WTC11 (cell line): Measurements from ENCODE around the gene SPAG5.

ENCODE experiments used
- CREB1 ChIP-seq: sonication (generic); formaldehyde crosslinking; IDR thresholded peaks from 2 replicates; pipeline ENCODE4 v1.8.0; 2023; ENCODE audit warnings: mild to moderate bottlenecking, missing genetic modification reagents
- ESRRA ChIP-seq: sonication (generic); formaldehyde crosslinking; IDR thresholded peaks from 2 replicates; pipeline ENCODE4 v1.8.1; 2022; ENCODE audit warnings: mild to moderate bottlenecking, missing genetic modification reagents, borderline replicate concordance
- NR3C1 ChIP-seq: sonication (generic); formaldehyde crosslinking; conservative IDR thresholded peaks from 2 replicates; pipeline ENCODE4 v1.8.1; 2023; ENCODE audit warnings: low read depth, mild to moderate bottlenecking, missing genetic modification reagents
- PRRX2 ChIP-seq: fragments of 250-450 bp; sonication (Bioruptor Pico); IDR thresholded peaks from 2 replicates; pipeline ENCODE4 v1.8.0; 2021; ENCODE audit warnings: mild to moderate bottlenecking
- TF ChIP-seq, protein P1 (sequence below): fragments of 200-600 bp; IDR thresholded peaks from 2 replicates; pipeline ENCODE4 v1.8.0; 2022; ENCODE audit warnings: antibody characterized with exemption
- TF ChIP-seq, protein P2 (sequence below): sonication (generic); formaldehyde crosslinking; IDR thresholded peaks from 2 replicates; pipeline ENCODE4 v1.8.1; 2022; ENCODE audit warnings: low read depth, missing genetic modification reagents, borderline replicate concordance
- TF ChIP-seq, protein P3 (sequence below): fragments of 250-450 bp; sonication (Bioruptor Pico); IDR thresholded peaks from 2 replicates; pipeline ENCODE4 v1.9.0; 2021; ENCODE audit warnings: mild to moderate bottlenecking
- TF ChIP-seq, protein P4 (sequence below): sonication (generic); formaldehyde crosslinking; IDR thresholded peaks from 2 replicates; pipeline ENCODE4 v1.8.1; 2022; ENCODE audit warnings: mild to moderate bottlenecking, moderate library complexity, missing genetic modification reagents

DNA sequence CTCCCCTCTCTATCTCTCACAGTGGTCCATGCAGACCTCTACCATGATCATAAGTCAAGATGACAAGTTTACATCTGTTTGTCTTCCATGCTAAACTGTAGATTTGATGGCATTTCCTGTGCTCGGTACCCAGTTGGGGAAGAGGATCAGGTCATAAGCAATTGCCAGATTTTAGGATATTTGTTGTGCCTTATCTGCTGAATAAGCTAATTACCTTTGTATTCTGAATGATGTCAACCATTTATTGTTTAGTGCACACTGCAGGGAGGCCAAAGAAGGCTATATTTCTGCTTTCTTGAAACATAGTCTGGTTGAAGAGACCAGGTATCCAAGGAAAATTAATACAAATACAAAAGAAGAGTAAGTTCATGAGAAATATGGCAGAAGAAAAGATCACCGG is 16.3 kb downstream of the SPAG5 start:
- no peak for TF ChIP-seq CREB1 (CRISPR knock-in tag)
- no peak for TF ChIP-seq NR3C1
- TF ChIP-seq ESRRA (CRISPR knock-in tag) = no peak
- TF ChIP-seq, protein P1, sequence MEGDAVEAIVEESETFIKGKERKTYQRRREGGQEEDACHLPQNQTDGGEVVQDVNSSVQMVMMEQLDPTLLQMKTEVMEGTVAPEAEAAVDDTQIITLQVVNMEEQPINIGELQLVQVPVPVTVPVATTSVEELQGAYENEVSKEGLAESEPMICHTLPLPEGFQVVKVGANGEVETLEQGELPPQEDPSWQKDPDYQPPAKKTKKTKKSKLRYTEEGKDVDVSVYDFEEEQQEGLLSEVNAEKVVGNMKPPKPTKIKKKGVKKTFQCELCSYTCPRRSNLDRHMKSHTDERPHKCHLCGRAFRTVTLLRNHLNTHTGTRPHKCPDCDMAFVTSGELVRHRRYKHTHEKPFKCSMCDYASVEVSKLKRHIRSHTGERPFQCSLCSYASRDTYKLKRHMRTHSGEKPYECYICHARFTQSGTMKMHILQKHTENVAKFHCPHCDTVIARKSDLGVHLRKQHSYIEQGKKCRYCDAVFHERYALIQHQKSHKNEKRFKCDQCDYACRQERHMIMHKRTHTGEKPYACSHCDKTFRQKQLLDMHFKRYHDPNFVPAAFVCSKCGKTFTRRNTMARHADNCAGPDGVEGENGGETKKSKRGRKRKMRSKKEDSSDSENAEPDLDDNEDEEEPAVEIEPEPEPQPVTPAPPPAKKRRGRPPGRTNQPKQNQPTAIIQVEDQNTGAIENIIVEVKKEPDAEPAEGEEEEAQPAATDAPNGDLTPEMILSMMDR = no peak
- TF ChIP-seq, protein P2, sequence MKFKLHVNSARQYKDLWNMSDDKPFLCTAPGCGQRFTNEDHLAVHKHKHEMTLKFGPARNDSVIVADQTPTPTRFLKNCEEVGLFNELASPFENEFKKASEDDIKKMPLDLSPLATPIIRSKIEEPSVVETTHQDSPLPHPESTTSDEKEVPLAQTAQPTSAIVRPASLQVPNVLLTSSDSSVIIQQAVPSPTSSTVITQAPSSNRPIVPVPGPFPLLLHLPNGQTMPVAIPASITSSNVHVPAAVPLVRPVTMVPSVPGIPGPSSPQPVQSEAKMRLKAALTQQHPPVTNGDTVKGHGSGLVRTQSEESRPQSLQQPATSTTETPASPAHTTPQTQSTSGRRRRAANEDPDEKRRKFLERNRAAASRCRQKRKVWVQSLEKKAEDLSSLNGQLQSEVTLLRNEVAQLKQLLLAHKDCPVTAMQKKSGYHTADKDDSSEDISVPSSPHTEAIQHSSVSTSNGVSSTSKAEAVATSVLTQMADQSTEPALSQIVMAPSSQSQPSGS (CRISPR knock-in tag) = no peak
- TF ChIP-seq, protein P3, sequence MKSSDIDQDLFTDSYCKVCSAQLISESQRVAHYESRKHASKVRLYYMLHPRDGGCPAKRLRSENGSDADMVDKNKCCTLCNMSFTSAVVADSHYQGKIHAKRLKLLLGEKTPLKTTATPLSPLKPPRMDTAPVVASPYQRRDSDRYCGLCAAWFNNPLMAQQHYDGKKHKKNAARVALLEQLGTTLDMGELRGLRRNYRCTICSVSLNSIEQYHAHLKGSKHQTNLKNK = no peak
- TF ChIP-seq, protein P4, sequence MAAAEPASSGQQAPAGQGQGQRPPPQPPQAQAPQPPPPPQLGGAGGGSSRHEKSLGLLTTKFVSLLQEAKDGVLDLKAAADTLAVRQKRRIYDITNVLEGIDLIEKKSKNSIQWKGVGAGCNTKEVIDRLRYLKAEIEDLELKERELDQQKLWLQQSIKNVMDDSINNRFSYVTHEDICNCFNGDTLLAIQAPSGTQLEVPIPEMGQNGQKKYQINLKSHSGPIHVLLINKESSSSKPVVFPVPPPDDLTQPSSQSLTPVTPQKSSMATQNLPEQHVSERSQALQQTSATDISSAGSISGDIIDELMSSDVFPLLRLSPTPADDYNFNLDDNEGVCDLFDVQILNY (CRISPR knock-in tag) = no peak
- TF ChIP-seq PRRX2 (CRISPR knock-in tag) = no peak
